Activated CD4-positive, alpha-beta memory T cell treated with anti-CD3 and anti-CD28 coated beads for 36 hours (primary cell): Measurements from ENCODE around the gene CCDC30. TPM values are rescaled to one million over a fixed set of nuclear protein-coding genes. Genes with fewer than 3 reads are reported as not detected.
"Not testable (repeated sequence)": the region's sequence is repeated elsewhere in the genome, so short reads cannot be mapped to it uniquely, and the experiment has no call there.

Source experiments
- CTCF ChIA-PET: fragments of 350-600 bp; sonication (Branson Sonifier 250); formaldehyde crosslinking; loops from one replicate; lab custom pipeline; 2021; ENCODE audit warnings: antibody characterized with exemption, inconsistent platforms; lab: Charles Lee
- POLR2A ChIA-PET: fragments of 350-600 bp; sonication (Branson Sonifier 250); formaldehyde crosslinking; loops from one replicate; lab custom pipeline; 2021; ENCODE audit warnings: antibody characterized with exemption; lab: Charles Lee
- DNase-seq: peaks from one replicate; pipeline ENCODE4 v3.0.0-alpha.2; 2020
- H3K27ac Mint-ChIP-seq: one replicate; pipeline ENCODE4 v1.8.0; 2021; ENCODE audit warnings: mixed read lengths
- H3K27me3 Mint-ChIP-seq: one replicate; pipeline ENCODE4 v1.8.0; 2021; ENCODE audit warnings: mixed read lengths
- H3K36me3 Mint-ChIP-seq: one replicate; pipeline ENCODE4 v1.8.0; 2021; ENCODE audit warnings: mixed read lengths
- H3K4me1 Mint-ChIP-seq: one replicate; pipeline ENCODE4 v1.8.0; 2021; ENCODE audit warnings: low read depth, mixed read lengths
- H3K4me3 Mint-ChIP-seq: one replicate; pipeline ENCODE4 v1.8.0; 2021; ENCODE audit warnings: mild to moderate bottlenecking, mixed read lengths
- H3K9me3 Mint-ChIP-seq: one replicate; pipeline ENCODE4 v1.8.0; 2021; ENCODE audit warnings: mixed read lengths
- intact Hi-C: fragments of 100-400 bp; cut with micrococcal nuclease; formaldehyde crosslinking; loops from one replicate; pipeline ENCODE4 v1.15.1; 2023
- total RNA-seq, 2 experiments: library from RNA; stranded (reverse); gene quantifications; one replicate each; pipeline ENCODE4 v1.2.3, GENCODE V29; 2021

The CCDC30 gene
- total RNA-seq, 2 experiments from 2014 or later: 1.5 to 2.3 TPM

- no peak overlapping the region for H3K4me3 Mint-ChIP-seq
- intact Hi-C loops: no loop called here
- POLR2A ChIA-PET: no interaction called here
- H3K27me3 Mint-ChIP-seq: no peaks in the 10 kb centered on the region
- H3K4me1 Mint-ChIP-seq: no peaks in the 10 kb centered on the region
- DNase-seq: no peak
- H3K27ac Mint-ChIP-seq: no peak overlapping the region
- no peaks in the 10 kb centered on the region for H3K9me3 Mint-ChIP-seq
- CTCF ChIA-PET: no interaction called here
- no peaks in the 10 kb centered on the region for H3K36me3 Mint-ChIP-seq
Observed at GRCh38 chr1:42484382-42484781, 21.3 kb downstream of the CCDC30 start.

GRCh38 chr1:42490237-42490636, 27.2 kb downstream of the CCDC30 start:
- CTCF ChIA-PET: no interaction called here
- Mint-ChIP-seq H3K36me3 (peaks cover 10% of the 10 kb centered on the region), H3K27ac (no peak overlapping the region), H3K27me3 (no peaks in the 10 kb centered on the region), H3K9me3 (peaks cover 4% of the 10 kb centered on the region), H3K4me1 (no peaks in the 10 kb centered on the region), H3K4me3 (no peak overlapping the region)
- POLR2A ChIA-PET: no interaction called here
- intact Hi-C loops: no loop called here
- DNase-seq: no peak

GRCh38 chr1:42502031-42502430, 38.9 kb downstream of the CCDC30 start:
- POLR2A ChIA-PET, CTCF ChIA-PET: not testable (repeated sequence)
- peaks cover 34% of the 10 kb centered on the region for H3K36me3 Mint-ChIP-seq

GRCh38 chr1:42504535-42505128, 41.5 kb downstream of the CCDC30 start:
- Mint-ChIP-seq H3K36me3 (peaks cover 45% of the 10 kb centered on the region), H3K4me3 (no peak overlapping the region), H3K9me3 (peaks cover 51% of the 10 kb centered on the region), H3K27ac (no peak overlapping the region), H3K27me3 (no peaks in the 10 kb centered on the region), H3K4me1 (no peaks in the 10 kb centered on the region)
- intact Hi-C loops: no loop called here
- DNase-seq: no peak
- POLR2A ChIA-PET: no interaction called here
- CTCF ChIA-PET: no interaction called here

More at GRCh38 chr1:42502031-42502430, 38.9 kb downstream of the CCDC30 start:
- intact Hi-C loops, DNase-seq, H3K27ac Mint-ChIP-seq, H3K4me3 Mint-ChIP-seq, H3K4me1 Mint-ChIP-seq, H3K27me3 Mint-ChIP-seq: not testable (repeated sequence)
- peaks cover 43% of the 10 kb centered on the region for H3K9me3 Mint-ChIP-seq

- Mint-ChIP-seq H3K27me3 (no peaks in the 10 kb centered on the region), H3K4me3 (no peak overlapping the region), H3K9me3 (peaks cover 67% of the 10 kb centered on the region), H3K27ac (no peak overlapping the region), H3K36me3 (peaks cover 54% of the 10 kb centered on the region), H3K4me1 (no peaks in the 10 kb centered on the region)
- POLR2A ChIA-PET: no interaction called here
- intact Hi-C loops: no loop called here
- no peak for DNase-seq
- CTCF ChIA-PET: no interaction called here
Observed at GRCh38 chr1:42506576-42506975, 43.5 kb downstream of the CCDC30 start.

GRCh38 chr1:42511581-42512155, 48.6 kb downstream of the CCDC30 start:
- H3K4me3 Mint-ChIP-seq, POLR2A ChIA-PET, H3K27ac Mint-ChIP-seq, DNase-seq, H3K27me3 Mint-ChIP-seq, H3K4me1 Mint-ChIP-seq, intact Hi-C loops, CTCF ChIA-PET: not testable (repeated sequence)
- H3K9me3 Mint-ChIP-seq: peaks cover 59% of the 10 kb centered on the region
- H3K36me3 Mint-ChIP-seq: peaks cover 41% of the 10 kb centered on the region

GRCh38 chr1:42518908-42519307, 55.8 kb downstream of the CCDC30 start:
- H3K4me3 Mint-ChIP-seq: no peak overlapping the region
- ChIA-PET POLR2A (interaction anchor here (0.5 kb wide), 1 partner anchor 121 kb away, joined by 3 read pairs; no protein-coding TSS in a partner anchor), CTCF (no interaction called here)
- peaks cover 29% of the 10 kb centered on the region for H3K36me3 Mint-ChIP-seq
- H3K27ac Mint-ChIP-seq: no peak overlapping the region
- H3K9me3 Mint-ChIP-seq: peaks cover 58% of the 10 kb centered on the region
- no peak for DNase-seq
- H3K4me1 Mint-ChIP-seq: no peaks in the 10 kb centered on the region
- H3K27me3 Mint-ChIP-seq: no peaks in the 10 kb centered on the region
- intact Hi-C loops: no loop called here

GRCh38 chr1:42523171-42523570, 60.1 kb downstream of the CCDC30 start:
- Mint-ChIP-seq H3K27ac (no peak overlapping the region), H3K4me1 (no peaks in the 10 kb centered on the region), H3K4me3 (no peak overlapping the region), H3K9me3 (peaks cover 34% of the 10 kb centered on the region), H3K36me3 (peaks cover 26% of the 10 kb centered on the region), H3K27me3 (no peaks in the 10 kb centered on the region)
- intact Hi-C loops: no loop called here
- POLR2A ChIA-PET: no interaction called here
- CTCF ChIA-PET: no interaction called here
- DNase-seq: no peak

- ChIA-PET CTCF (no interaction called here), POLR2A (interaction anchor here (0.6 kb wide), 1 partner anchor 198 kb away, joined by 3 read pairs; no protein-coding TSS in a partner anchor)
- Mint-ChIP-seq H3K4me1 (peaks cover under 1% of the 10 kb centered on the region), H3K27me3 (no peaks in the 10 kb centered on the region), H3K9me3 (peaks cover 23% of the 10 kb centered on the region), H3K4me3 (no peak overlapping the region), H3K36me3 (peaks cover 18% of the 10 kb centered on the region), H3K27ac (no peak overlapping the region)
- no peak for DNase-seq
- intact Hi-C loops: no loop called here
Observed at GRCh38 chr1:42524330-42524729, 61.2 kb downstream of the CCDC30 start.

GRCh38 chr1:42529724-42530181, 66.7 kb downstream of the CCDC30 start:
- peak overlapping the region; percentile 18 for H3K4me3 Mint-ChIP-seq
- POLR2A ChIA-PET: no interaction called here
- H3K36me3 Mint-ChIP-seq: no peaks in the 10 kb centered on the region
- peaks cover 8% of the 10 kb centered on the region for H3K4me1 Mint-ChIP-seq
- no peak overlapping the region for H3K27ac Mint-ChIP-seq
- DNase-seq: peak; percentile 31
- intact Hi-C loops: no loop called here
- no peaks in the 10 kb centered on the region for H3K27me3 Mint-ChIP-seq
- CTCF ChIA-PET: no interaction called here
- H3K9me3 Mint-ChIP-seq: no peaks in the 10 kb centered on the region

GRCh38 chr1:42531043-42531442, 68.0 kb downstream of the CCDC30 start:
- ChIA-PET POLR2A (interaction anchor here (0.6 kb wide), 1 partner anchor 441 kb away, joined by 4 read pairs; no protein-coding TSS in a partner anchor), CTCF (no interaction called here)
- H3K4me1 Mint-ChIP-seq: peaks cover 8% of the 10 kb centered on the region
- H3K4me3 Mint-ChIP-seq: no peak overlapping the region
- DNase-seq: no peak
- intact Hi-C loops: no loop called here
- H3K36me3 Mint-ChIP-seq: no peaks in the 10 kb centered on the region
- no peaks in the 10 kb centered on the region for H3K27me3 Mint-ChIP-seq
- no peak overlapping the region for H3K27ac Mint-ChIP-seq
- no peaks in the 10 kb centered on the region for H3K9me3 Mint-ChIP-seq

GRCh38 chr1:42533101-42533863, 70.2 kb downstream of the CCDC30 start:
- Mint-ChIP-seq H3K27ac (no peak overlapping the region), H3K27me3 (no peaks in the 10 kb centered on the region), H3K4me3 (no peak overlapping the region), H3K4me1 (peaks cover 8% of the 10 kb centered on the region), H3K9me3 (peaks cover 5% of the 10 kb centered on the region), H3K36me3 (peaks cover 6% of the 10 kb centered on the region)
- DNase-seq: no peak
- POLR2A ChIA-PET: no interaction called here
- intact Hi-C loops: no loop called here
- CTCF ChIA-PET: interaction anchor here (0.6 kb wide), 1 partner anchor 731 kb away, joined by 4 read pairs; no protein-coding TSS in a partner anchor
